T-cell (primary cell): ENCODE measurements around the gene ADARB2. TPM values are rescaled to one million over a fixed set of nuclear protein-coding genes. Genes with fewer than 3 reads are reported as not detected.

Source experiments
- ATAC-seq, 4 experiments: fragments of 200-7000 bp in 3 of 4; fragments of 150-1000 bp in 1 of 4; cut with Tn5 transposase; replicated peaks in 1 of 4; 1 replicate in 3 of 4; 2 replicates in 1 of 4; pipeline ENCODE4 v1.10.0; 2021; ENCODE audit warnings: moderate library complexity in 3 of 4, mild to moderate bottlenecking in 2 of 4, moderate number of reproducible peaks in 1 of 4
- CTCF ChIA-PET, 2 donors: fragments of 300-600 bp; sonication (Branson Sonifier 250); formaldehyde crosslinking; loops; one replicate each; lab custom pipeline; 2022; ENCODE audit warnings: antibody characterized with exemption in 2 of 2; lab: Charles Lee
- POLR2A ChIA-PET, 2 donors: fragments of 300-600 bp; sonication (Branson Sonifier 250); formaldehyde crosslinking; loops; one replicate each; lab custom pipeline; 2022; ENCODE audit warnings: antibody characterized with exemption in 2 of 2; lab: Charles Lee
- DNase-seq, 35 experiments: peaks; one replicate each; pipeline versions ENCODE4 v3.0.0 to v3.0.0-alpha.2; 2013 to 2023
- H3K27ac ChIP-seq: one replicate; pipeline ENCODE4 v1.5.1; 2013; ENCODE audit warnings: low read length
- H3K27me3 ChIP-seq, 2 experiments: replicated peaks in 1 of 2; 1 replicate in 1 of 2; 2 replicates in 1 of 2; pipeline versions ENCODE4 v1.6.1 to v1.7.0; 2013; ENCODE audit warnings: low read length in 1 of 2, mixed read lengths in 1 of 2; ENCODE audit not compliant: control insufficient read depth in 2 of 2, insufficient read depth in 2 of 2; ENCODE audit errors: extremely low read depth in 1 of 2
- H3K36me3 ChIP-seq, 2 donors: 1 replicate in 1 of 2; 2 replicates in 1 of 2; pipeline versions ENCODE4 v1.6.1 to v1.7.0; 2013; ENCODE audit warnings: low read length in 1 of 2; ENCODE audit not compliant: control insufficient read depth in 2 of 2, insufficient read depth in 1 of 2; ENCODE audit errors: extremely low read depth in 1 of 2
- H3K4me1 ChIP-seq, 2 experiments: 1 replicate in 1 of 2; 2 replicates in 1 of 2; pipeline versions ENCODE4 v1.6.1 to v1.7.0; 2013; ENCODE audit warnings: low read length in 2 of 2, mixed read lengths in 1 of 2; ENCODE audit not compliant: insufficient read depth in 2 of 2, control insufficient read depth in 1 of 2; ENCODE audit errors: extremely low read depth in 1 of 2
- H3K4me3 ChIP-seq, 2 donors: 1 replicate in 1 of 2; 2 replicates in 1 of 2; pipeline versions ENCODE4 v1.5.1 to v1.7.0; 2013; ENCODE audit warnings: mild to moderate bottlenecking in 2 of 2, low read length in 1 of 2, moderate library complexity in 1 of 2; ENCODE audit not compliant: control insufficient read depth in 1 of 2; ENCODE audit errors: extremely low read depth in 1 of 2
- H3K9me3 ChIP-seq: 2 replicates; pipeline ENCODE4 v1.7.0; 2013
- H3K27ac Mint-ChIP-seq, 2 donors: one replicate each; pipeline ENCODE4 v1.8.0; 2020 to 2021; ENCODE audit warnings: mild to moderate bottlenecking in 2 of 2, mixed read lengths in 2 of 2
- H3K27me3 Mint-ChIP-seq, 2 donors: one replicate each; pipeline ENCODE4 v1.8.0; 2021 to 2022; ENCODE audit warnings: mixed read lengths in 2 of 2
- H3K36me3 Mint-ChIP-seq: one replicate; pipeline ENCODE4 v1.8.0; 2021; ENCODE audit warnings: mixed read lengths
- H3K4me1 Mint-ChIP-seq, 3 donors: one replicate each; pipeline ENCODE4 v1.8.0; 2020 to 2022; ENCODE audit warnings: mixed read lengths in 3 of 3, mild to moderate bottlenecking in 1 of 3
- H3K4me3 Mint-ChIP-seq, 3 donors: one replicate each; pipeline ENCODE4 v1.8.0; 2020 to 2022; ENCODE audit warnings: mild to moderate bottlenecking in 3 of 3, mixed read lengths in 3 of 3, moderate library complexity in 3 of 3
- H3K9me3 Mint-ChIP-seq, 3 donors: one replicate each; pipeline ENCODE4 v1.8.0; 2020 to 2022; ENCODE audit warnings: mixed read lengths in 3 of 3
- WGBS: methylation state at CpG from one replicate; pipeline ENCODE4 v1.1.5; 2013; ENCODE audit warnings: missing lambda C conversion rate; ENCODE audit not compliant: insufficient coverage; 5-methylcytosine and 5-hydroxymethylcytosine counted together
- total RNA-seq, 35 experiments: library from RNA in 6 of 35; stranded (reverse) in 6 of 35; fragments of 120-200 nt in 1 of 35; gene quantifications; one replicate each; pipeline versions ENCODE4 v1.2.1 to v1.2.4 and lab custom pipeline; 2013 to 2026

ADARB2 gene
- total RNA-seq, 5 donors from 2014 or later (not counting 1 experiment from before 2014, with no cell fraction given): 0.07 to 4.0 (median 0.41) TPM

DNA sequence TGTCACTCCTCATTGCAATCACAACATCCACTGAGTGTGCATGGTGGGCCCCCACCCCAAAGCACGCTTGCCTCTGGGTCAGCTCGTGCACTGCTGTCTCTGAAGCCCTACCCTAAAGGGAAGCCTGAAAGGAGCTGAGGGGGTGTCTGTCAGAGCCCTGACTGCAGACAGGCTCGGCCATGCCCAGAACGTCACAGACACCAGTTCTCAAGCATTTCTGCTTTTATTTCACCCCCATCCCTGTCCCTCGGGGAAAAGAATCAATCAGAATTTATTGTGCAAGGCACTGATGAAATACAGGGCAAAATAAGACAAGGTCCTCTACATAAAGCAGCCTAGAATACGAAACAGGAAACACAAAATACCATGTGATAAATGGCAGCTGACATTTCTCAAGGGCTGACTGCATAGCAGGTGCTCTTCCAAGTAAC is 449.3 kb downstream of the ADARB2 start:
- Histone ChIP-seq H3K27ac (no peak overlapping the region), H3K4me3 (no peak overlapping the region), H3K27me3 (peaks cover 0 to 24% of the 10 kb centered on the region in 2 experiments), H3K36me3 (no peaks in the 10 kb centered on the region), H3K4me1 (no peaks in the 10 kb centered on the region), H3K9me3 (no peaks in the 10 kb centered on the region)
- 48% methylated on average over 3 of the region's 6 CpGs for WGBS
- peak overlapping the region in 1 of 2 donors; percentile 3 for H3K27ac Mint-ChIP-seq
- CTCF ChIA-PET: no interaction called here
- H3K4me3 Mint-ChIP-seq: peak overlapping the region in 1 of 3 donors; percentile 50
- H3K36me3 Mint-ChIP-seq: no peaks in the 10 kb centered on the region
- H3K9me3 Mint-ChIP-seq: no peaks in the 10 kb centered on the region
- DNase-seq (no peak), ATAC-seq (peak in 1 of 4 experiments; percentile 63)
- H3K27me3 Mint-ChIP-seq: peaks cover 12 to 15% of the 10 kb centered on the region in 2 donors
- peaks cover 2 to 11% (median 3%) of the 10 kb centered on the region in 3 donors for H3K4me1 Mint-ChIP-seq
- POLR2A ChIA-PET: no interaction called here

DNA sequence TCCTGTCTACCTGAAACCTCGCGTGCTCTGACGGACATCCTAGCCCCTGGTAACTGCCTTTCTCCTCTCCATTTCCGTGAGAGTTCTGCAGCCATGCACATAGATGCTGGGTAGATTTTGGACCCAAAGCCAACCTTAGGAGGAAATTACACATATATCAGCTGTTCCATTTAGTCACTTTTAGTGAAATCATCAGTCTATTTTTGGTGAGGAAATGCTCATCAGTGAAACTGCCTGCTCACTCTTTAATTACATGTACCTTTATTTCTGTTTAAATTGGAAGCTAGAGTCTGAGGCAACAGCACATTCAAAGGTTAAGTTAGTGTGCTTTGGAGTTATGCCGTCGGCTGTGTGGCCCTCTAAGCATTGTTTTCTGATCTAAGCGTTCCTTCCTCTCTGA is 449.8 kb downstream of the ADARB2 start:
- CTCF ChIA-PET: no interaction called here
- H3K27ac Mint-ChIP-seq: no peak overlapping the region
- no peak overlapping the region for H3K27ac ChIP-seq
- peaks cover 0 to 22% of the 10 kb centered on the region in 2 experiments for H3K27me3 ChIP-seq
- peaks cover 11 to 12% of the 10 kb centered on the region in 2 donors for H3K27me3 Mint-ChIP-seq
- H3K36me3 Mint-ChIP-seq: no peaks in the 10 kb centered on the region
- no peak overlapping the region for H3K4me3 ChIP-seq
- H3K4me3 Mint-ChIP-seq: peak overlapping the region in 1 of 3 donors; percentile 50
- no peaks in the 10 kb centered on the region for H3K4me1 ChIP-seq
- ATAC-seq (peak in 1 of 4 experiments; percentile 22), DNase-seq (no peak)
- POLR2A ChIA-PET: no interaction called here
- no peaks in the 10 kb centered on the region for H3K36me3 ChIP-seq
- no peaks in the 10 kb centered on the region for H3K9me3 Mint-ChIP-seq
- WGBS: 73% methylated on average over 6 of the region's 7 CpGs
- peaks cover 2 to 10% (median 3%) of the 10 kb centered on the region in 3 donors for H3K4me1 Mint-ChIP-seq
- H3K9me3 ChIP-seq: no peaks in the 10 kb centered on the region

DNA sequence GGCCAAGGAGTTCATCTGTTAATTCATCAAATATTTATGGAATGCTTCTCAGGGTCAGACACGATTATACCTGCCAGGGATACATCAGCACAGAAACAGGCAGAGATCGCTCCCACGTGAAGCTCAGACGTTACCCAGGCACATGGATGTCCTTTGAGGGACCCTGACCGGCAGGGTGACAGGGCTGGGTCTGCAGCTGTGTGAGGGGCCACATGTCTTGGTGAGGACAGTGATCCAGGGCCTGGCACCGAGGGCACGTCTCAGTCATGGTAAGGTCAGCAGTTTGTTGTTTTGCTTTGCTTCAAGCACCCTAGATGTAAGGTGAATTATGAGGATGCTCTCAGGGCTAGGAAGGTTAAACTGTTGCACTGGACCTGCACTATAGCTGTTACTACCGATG is 453.2 kb downstream of the ADARB2 start:
- ATAC-seq (no peak), DNase-seq (no peak)
- Histone ChIP-seq H3K36me3 (no peaks in the 10 kb centered on the region), H3K9me3 (no peaks in the 10 kb centered on the region), H3K4me3 (no peak overlapping the region), H3K27ac (no peak overlapping the region), H3K4me1 (no peaks in the 10 kb centered on the region), H3K27me3 (peaks cover 0 to 15% of the 10 kb centered on the region in 2 experiments)
- Mint-ChIP-seq H3K4me3 (no peak overlapping the region), H3K27me3 (peaks cover 14 to 15% of the 10 kb centered on the region in 2 donors), H3K36me3 (no peaks in the 10 kb centered on the region), H3K27ac (no peak overlapping the region), H3K9me3 (no peaks in the 10 kb centered on the region), H3K4me1 (peaks cover 2 to 10% (median 3%) of the 10 kb centered on the region in 3 donors)
- 91% methylated on average over 5 of the region's 8 CpGs for WGBS
- ChIA-PET CTCF (no interaction called here), POLR2A (no interaction called here)

DNA sequence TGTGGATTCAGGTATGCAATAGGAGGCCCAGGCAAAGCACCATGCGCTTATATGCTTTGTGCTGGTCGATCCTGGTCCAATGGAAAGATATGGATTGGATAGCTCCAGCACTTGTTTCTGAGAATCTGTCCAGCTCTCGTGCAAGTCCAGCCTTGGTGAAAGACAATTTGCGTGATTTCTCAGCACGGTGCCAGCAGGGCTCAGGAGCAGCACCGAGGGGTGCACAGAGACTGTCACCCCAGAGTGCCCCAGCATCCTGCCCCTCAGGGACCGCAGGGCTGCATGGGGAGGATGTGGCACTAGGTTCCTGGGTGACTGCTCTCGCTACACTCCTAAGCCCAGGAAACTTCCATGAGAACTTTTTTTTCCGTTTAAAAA is 455.9 kb downstream of the ADARB2 start:
- POLR2A ChIA-PET: no interaction called here
- no peak overlapping the region for H3K4me3 Mint-ChIP-seq
- no peaks in the 10 kb centered on the region for H3K9me3 Mint-ChIP-seq
- CTCF ChIA-PET: no interaction called here
- Histone ChIP-seq H3K4me1 (no peaks in the 10 kb centered on the region), H3K27ac (no peak overlapping the region), H3K4me3 (no peak overlapping the region), H3K36me3 (no peaks in the 10 kb centered on the region), H3K27me3 (peaks cover 0 to 12% of the 10 kb centered on the region in 2 experiments), H3K9me3 (no peaks in the 10 kb centered on the region)
- H3K4me1 Mint-ChIP-seq: no peaks in the 10 kb centered on the region
- 89% methylated on average over 6 of the region's 9 CpGs for WGBS
- no peak for DNase-seq
- H3K36me3 Mint-ChIP-seq: no peaks in the 10 kb centered on the region
- no peak for ATAC-seq
- H3K27ac Mint-ChIP-seq: no peak overlapping the region
- peaks cover 14% of the 10 kb centered on the region in 2 donors for H3K27me3 Mint-ChIP-seq

DNA sequence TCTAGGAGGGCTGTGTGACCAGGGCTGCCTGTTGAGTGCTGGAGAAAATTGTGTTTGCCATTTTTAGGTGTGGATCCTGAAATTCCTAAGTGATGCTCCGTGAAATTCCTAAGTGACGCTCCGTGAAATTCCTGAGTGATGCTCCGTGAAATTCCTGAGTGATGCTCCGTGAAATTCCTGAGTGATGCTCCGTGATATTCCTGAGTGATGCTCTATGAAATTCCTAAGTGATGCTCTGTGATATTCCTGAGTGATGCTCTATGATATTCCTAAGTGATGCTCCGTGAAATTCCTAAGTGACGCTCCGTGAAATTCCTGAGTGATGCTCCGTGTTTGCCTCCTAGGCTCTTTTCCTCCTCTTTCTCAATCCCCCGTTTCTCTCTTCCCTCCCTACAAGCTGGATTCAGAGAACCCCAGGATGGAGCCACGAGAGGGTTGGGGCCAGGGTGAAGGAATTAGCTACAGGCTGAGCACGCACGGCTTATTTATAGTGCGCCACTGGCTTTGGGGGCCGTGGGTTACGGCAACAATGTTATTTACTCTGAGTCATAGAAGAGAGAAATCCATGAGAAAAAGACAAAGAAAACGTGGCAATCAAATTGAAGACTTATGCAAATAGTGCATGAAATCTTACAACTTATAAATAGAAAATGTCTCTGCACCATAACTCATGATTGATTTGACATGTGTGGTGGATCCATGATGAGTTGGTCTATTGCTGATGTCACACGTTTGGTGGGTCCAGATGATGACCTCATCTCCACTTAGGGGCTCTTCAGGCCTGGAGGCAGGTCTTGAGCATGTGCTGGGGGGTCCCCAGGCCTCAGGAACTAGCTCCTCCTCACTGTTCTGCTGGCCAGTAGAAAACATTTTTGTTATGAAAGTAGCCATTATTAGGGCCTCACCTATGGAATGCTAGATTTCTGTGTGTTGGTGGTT is 456.6 kb downstream of the ADARB2 start:
- 71% methylated on average over 10 of the region's 19 CpGs for WGBS
- Histone ChIP-seq H3K27ac (no peak overlapping the region), H3K9me3 (no peaks in the 10 kb centered on the region), H3K4me3 (no peak overlapping the region), H3K36me3 (no peaks in the 10 kb centered on the region), H3K4me1 (no peaks in the 10 kb centered on the region), H3K27me3 (peaks cover 0 to 12% of the 10 kb centered on the region in 2 experiments)
- Mint-ChIP-seq H3K27ac (no peak overlapping the region), H3K36me3 (no peaks in the 10 kb centered on the region), H3K27me3 (peaks cover 14% of the 10 kb centered on the region in 2 donors), H3K4me3 (no peak overlapping the region), H3K4me1 (no peaks in the 10 kb centered on the region), H3K9me3 (no peaks in the 10 kb centered on the region)
- ChIA-PET CTCF (no interaction called here), POLR2A (no interaction called here)
- no peak for ATAC-seq
- no peak for DNase-seq

DNA sequence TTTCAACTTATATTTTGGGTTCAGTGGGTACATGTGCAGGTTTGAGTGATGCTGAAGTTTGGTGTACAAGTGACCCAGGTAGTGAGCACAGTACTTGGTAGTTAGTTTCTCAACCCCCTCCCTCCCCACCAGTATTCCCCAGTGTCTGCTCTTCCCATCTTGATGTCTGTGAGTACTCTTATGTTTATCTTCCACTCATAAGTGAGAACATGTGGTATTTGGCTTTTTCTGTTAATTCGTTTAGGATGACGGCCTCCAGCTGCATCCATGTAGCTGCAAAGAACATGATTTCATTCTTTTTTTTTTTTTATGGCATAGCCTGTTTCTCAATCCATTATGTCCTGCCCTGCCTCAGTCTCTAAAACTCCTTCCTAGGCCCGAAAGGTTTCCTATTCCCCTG is 459.0 kb downstream of the ADARB2 start:
- Histone ChIP-seq H3K36me3 (no peaks in the 10 kb centered on the region), H3K27ac (no peak overlapping the region), H3K4me1 (no peaks in the 10 kb centered on the region), H3K27me3 (peaks cover 0 to 21% of the 10 kb centered on the region in 2 experiments), H3K4me3 (no peak overlapping the region), H3K9me3 (no peaks in the 10 kb centered on the region)
- ATAC-seq (no peak), DNase-seq (no peak)
- Mint-ChIP-seq H3K4me3 (no peak overlapping the region), H3K4me1 (no peaks in the 10 kb centered on the region), H3K27ac (no peak overlapping the region), H3K9me3 (no peaks in the 10 kb centered on the region), H3K36me3 (no peaks in the 10 kb centered on the region), H3K27me3 (peaks cover 9 to 14% of the 10 kb centered on the region in 2 donors)
- WGBS: no CpG with 5 or more reads among the region's 3 CpGs
- ChIA-PET POLR2A (no interaction called here), CTCF (no interaction called here)
